Measurements from ENCODE around the gene LSG1.

DNA sequence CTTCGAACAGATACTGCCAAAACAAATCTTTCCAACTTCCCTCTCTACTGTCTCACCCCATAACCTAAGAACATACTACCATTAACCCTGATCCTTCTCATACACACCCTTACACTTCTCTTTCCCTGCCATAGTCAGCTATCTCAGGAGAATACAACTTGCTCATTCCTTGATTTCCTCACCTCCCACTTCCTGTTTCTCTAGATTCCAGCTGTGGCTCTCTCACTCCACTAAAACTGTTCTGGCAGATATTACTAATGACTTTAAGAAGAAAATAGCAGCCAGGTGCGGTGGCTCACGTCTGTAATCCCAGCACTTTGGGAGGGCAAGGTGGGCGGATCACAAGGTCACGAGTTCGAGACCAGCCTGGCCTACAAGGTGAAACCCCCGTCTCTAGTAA lies 4.6 kb downstream of the LSG1 start:
- TF ChIP-seq, protein P1, sequence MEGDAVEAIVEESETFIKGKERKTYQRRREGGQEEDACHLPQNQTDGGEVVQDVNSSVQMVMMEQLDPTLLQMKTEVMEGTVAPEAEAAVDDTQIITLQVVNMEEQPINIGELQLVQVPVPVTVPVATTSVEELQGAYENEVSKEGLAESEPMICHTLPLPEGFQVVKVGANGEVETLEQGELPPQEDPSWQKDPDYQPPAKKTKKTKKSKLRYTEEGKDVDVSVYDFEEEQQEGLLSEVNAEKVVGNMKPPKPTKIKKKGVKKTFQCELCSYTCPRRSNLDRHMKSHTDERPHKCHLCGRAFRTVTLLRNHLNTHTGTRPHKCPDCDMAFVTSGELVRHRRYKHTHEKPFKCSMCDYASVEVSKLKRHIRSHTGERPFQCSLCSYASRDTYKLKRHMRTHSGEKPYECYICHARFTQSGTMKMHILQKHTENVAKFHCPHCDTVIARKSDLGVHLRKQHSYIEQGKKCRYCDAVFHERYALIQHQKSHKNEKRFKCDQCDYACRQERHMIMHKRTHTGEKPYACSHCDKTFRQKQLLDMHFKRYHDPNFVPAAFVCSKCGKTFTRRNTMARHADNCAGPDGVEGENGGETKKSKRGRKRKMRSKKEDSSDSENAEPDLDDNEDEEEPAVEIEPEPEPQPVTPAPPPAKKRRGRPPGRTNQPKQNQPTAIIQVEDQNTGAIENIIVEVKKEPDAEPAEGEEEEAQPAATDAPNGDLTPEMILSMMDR (IDR thresholded peaks at IDR 0.05; ENCODE audit: low read length): no peak
- no peak for TF ChIP-seq EZH2 (IDR thresholded peaks at IDR 0.05; ENCODE audit: borderline replicate concordance, low read length)

Measured in OCI-LY1 (cell line).